IPS-18a (cell line): Measurements from ENCODE around the gene KRT13.

Experiments used
- H3K27ac ChIP-seq: one replicate; pipeline ENCODE4 v1.5.1; 2013; ENCODE audit warnings: low read length
- H3K27me3 ChIP-seq: one replicate; pipeline ENCODE4 v1.6.1; 2013; ENCODE audit warnings: mild to moderate bottlenecking, low read length; ENCODE audit not compliant: control insufficient read depth, insufficient read depth
- H3K36me3 ChIP-seq: one replicate; pipeline ENCODE4 v1.6.1; 2013; ENCODE audit warnings: low read depth, low read length; ENCODE audit not compliant: control insufficient read depth
- H3K4me1 ChIP-seq: one replicate; pipeline ENCODE4 v1.6.1; 2013; ENCODE audit warnings: low read depth, low read length; ENCODE audit not compliant: control insufficient read depth
- H3K4me3 ChIP-seq: one replicate; pipeline ENCODE4 v1.5.1; 2013; ENCODE audit warnings: low read length
- H3K9ac ChIP-seq: one replicate; pipeline ENCODE4 v1.6.1; 2013; ENCODE audit warnings: mild to moderate bottlenecking, low read length, moderate library complexity
- H3K9me3 ChIP-seq: one replicate; pipeline ENCODE4 v1.6.1; 2013; ENCODE audit warnings: low read depth, low read length; ENCODE audit not compliant: control insufficient read depth

The KRT13 gene

DNA sequence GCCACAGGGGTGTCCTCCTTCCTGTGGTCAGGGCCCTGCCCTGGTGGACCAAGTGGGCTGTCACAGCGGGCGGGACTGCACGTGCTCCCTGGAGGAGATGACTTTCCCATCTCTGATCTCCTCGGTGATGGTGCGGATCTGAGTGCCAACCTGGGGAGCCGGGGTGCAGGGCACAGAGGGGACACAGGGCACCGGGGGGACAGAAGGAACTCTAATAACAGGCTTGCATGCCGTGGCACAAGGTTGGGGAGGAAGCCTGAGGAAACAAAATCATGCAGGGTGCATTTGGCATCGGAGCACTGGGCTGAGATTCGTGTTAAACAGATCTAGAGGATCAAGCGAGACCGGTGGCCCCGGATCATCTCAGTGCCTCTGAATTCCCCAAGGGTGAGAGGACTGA lies 19.1 kb downstream of the KRT13 start:
- Histone ChIP-seq H3K4me3 (no peak overlapping the region), H3K4me1 (no peaks in the 10 kb centered on the region), H3K27me3 (no peaks in the 10 kb centered on the region), H3K36me3 (no peaks in the 10 kb centered on the region), H3K27ac (no peak overlapping the region), H3K9ac (no peak overlapping the region), H3K9me3 (no peaks in the 10 kb centered on the region)

DNA sequence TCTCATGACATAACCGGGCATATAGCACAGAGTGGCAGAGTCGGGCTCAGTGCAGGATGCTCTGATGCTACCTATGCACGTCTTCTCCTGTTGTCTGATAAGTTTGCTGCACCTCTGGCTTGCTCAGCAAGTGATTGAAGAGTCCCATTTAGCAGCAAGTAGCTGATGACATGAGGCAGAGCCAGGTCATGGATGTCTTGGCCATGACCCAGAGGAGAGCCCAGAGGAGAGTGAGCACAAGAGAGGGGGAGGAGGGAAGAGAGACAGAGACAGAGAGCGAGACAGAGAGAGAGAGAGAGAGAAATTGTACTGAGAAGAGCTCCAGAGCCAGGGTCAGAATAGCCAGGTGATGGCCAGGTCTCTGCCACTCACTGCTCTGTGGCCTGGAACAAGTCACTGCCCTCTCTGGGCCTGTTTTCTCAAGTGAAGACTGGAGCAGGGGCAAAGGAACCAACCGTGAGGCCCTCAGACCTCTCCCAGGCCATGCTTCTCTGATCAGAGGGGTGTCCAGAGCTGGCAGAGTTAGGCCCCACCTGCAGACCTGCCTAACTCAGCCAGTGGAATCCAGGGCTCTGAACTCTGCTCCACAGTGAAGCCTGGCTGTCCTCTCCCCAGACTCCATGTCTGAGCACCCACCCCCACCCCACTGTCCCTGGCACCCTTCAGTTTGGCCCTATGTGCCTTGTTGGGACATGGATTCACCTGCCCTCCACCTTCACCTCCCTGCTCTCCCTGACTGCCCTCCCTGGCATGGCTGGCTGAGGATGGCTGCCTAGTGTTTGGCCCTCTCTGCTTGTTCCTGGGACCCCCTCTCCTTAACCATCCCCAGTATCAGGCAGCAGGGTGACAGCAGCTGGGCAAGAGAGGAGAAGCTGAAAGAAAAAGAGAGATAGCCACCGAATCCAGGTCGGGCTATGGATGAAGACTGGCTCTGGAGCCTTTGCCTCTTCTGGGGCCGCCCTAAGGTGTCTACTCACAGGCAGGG lies 20.2 kb downstream of the KRT13 start:
- Histone ChIP-seq H3K9me3 (no peaks in the 10 kb centered on the region), H3K27ac (no peak overlapping the region), H3K27me3 (no peaks in the 10 kb centered on the region), H3K36me3 (no peaks in the 10 kb centered on the region), H3K9ac (no peak overlapping the region), H3K4me1 (no peaks in the 10 kb centered on the region), H3K4me3 (no peak overlapping the region)

DNA sequence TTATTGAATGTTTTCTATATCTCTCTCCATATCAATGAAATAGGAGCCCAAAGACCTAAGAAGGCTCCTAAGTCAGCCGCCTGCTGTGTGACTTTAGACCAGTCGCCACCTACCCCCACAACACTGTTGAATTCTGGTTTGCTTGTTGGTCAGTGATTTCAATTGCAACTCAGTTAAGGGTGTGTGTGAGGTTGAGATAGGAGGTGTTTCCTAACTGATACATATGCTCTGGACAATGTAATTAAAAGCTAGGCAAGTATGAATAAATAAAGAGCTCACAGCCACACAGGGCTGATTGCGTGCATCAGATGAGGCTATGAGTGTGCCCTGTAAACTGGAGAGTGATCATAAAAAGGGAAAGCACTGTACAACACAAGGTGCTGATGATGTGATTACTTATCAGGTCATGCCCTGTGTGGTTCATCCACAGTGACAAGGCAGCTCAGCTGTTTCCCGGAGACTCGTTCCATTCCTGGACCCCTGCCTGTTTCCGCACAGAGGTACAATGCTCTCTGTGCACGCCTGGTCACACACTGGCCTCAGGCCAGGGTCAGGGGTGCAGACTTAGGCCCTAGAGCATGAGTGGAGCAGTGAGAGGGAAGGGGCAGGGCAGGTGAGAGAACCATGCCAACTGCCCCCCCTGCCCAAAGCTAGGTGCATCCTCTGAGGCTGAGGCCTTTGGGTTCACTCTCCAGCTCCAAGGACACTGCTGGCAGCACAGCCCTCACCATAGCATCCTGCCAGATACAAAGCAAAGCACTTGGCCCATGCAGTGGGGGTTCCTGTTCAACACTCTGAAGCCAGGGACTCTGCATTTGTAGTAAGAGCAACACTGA lies 21.2 kb downstream of the KRT13 start:
- H3K9ac ChIP-seq: no peak overlapping the region
- no peaks in the 10 kb centered on the region for H3K9me3 ChIP-seq
- no peaks in the 10 kb centered on the region for H3K36me3 ChIP-seq
- H3K4me1 ChIP-seq: no peaks in the 10 kb centered on the region
- no peaks in the 10 kb centered on the region for H3K27me3 ChIP-seq
- no peak overlapping the region for H3K4me3 ChIP-seq
- no peak overlapping the region for H3K27ac ChIP-seq

DNA sequence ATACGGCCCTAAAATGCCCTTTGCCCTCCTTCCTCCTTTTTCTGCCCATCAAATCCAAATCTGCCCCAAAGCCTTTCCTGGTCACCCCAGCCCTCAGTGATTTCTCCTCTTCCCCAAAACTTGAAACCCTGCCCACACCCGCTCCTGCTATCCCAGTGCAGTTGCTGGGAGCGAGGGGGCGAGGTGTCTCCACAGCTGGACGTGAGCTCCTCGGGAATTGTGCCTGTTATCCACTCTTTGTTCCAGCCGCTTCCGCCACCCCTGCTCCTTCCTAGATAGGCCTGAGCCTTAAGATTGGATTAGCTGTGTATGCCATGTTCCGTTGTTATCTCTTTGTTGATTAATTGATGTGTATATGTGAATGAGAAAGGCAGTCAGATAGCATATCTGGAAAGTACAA lies 21.9 kb downstream of the KRT13 start:
- no peaks in the 10 kb centered on the region for H3K36me3 ChIP-seq
- no peak overlapping the region for H3K4me3 ChIP-seq
- H3K9ac ChIP-seq: no peak overlapping the region
- no peaks in the 10 kb centered on the region for H3K4me1 ChIP-seq
- no peaks in the 10 kb centered on the region for H3K27me3 ChIP-seq
- no peaks in the 10 kb centered on the region for H3K9me3 ChIP-seq
- H3K27ac ChIP-seq: no peak overlapping the region

DNA sequence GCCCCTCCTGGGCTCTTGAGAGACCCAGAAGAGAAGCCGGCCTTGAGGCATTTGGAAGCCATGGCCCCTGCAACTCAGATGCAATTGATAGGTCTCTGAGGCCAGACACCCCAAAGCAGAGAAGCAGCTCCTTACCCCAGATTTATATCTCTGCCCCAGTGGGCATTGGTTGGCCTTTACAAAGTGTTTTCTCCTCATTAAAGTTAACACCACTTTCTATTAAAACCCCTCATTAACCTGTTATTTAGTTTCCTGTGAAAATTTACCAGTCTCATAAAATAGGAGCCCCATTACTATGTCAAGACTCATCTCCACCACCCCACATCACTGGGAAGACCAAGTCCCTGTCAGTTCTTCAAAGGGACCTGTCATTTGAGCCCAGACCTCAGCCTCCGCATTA lies 24.4 kb downstream of the KRT13 start, which contains the start of gene KRT35:
KRT35 (minus strand) TSS at position 116 of the 400 bp plus-strand sequence; CDS start at position 62, 54 bp downstream.
- no peaks in the 10 kb centered on the region for H3K9me3 ChIP-seq
- H3K27ac ChIP-seq: no peak within 1 kb of the TSS
- no peak within 1 kb of the TSS for H3K9ac ChIP-seq
- H3K4me3 ChIP-seq: no peak within 1 kb of the TSS
- H3K4me1 ChIP-seq: no peaks in the 10 kb centered on the region
- H3K36me3 ChIP-seq: no peaks in the 10 kb centered on the region
- no peaks in the 10 kb centered on the region for H3K27me3 ChIP-seq

DNA sequence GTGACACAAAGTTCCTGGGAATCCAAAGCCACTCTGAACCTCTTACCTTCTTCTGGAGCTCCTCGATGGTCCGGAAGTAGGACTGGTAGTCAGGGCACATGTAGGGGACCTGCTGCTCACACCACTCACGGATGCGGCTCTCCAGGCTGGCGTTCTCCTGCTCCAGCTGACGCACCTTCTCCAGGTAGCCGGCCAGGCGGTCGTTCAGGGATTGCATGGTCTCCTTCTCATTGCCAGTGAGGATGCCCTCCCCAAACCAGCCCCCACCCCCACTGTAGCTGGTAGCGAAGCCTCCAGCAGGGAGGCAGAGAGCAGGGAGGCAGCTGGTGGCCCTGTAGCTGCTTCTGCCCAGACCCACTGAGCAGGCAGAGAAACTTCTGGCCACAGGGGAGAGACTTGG lies 24.8 kb downstream of the KRT13 start:
- H3K27me3 ChIP-seq: no peaks in the 10 kb centered on the region
- no peak overlapping the region for H3K9ac ChIP-seq
- H3K4me1 ChIP-seq: no peaks in the 10 kb centered on the region
- no peaks in the 10 kb centered on the region for H3K9me3 ChIP-seq
- no peak overlapping the region for H3K4me3 ChIP-seq
- H3K36me3 ChIP-seq: no peaks in the 10 kb centered on the region
- no peak overlapping the region for H3K27ac ChIP-seq

DNA sequence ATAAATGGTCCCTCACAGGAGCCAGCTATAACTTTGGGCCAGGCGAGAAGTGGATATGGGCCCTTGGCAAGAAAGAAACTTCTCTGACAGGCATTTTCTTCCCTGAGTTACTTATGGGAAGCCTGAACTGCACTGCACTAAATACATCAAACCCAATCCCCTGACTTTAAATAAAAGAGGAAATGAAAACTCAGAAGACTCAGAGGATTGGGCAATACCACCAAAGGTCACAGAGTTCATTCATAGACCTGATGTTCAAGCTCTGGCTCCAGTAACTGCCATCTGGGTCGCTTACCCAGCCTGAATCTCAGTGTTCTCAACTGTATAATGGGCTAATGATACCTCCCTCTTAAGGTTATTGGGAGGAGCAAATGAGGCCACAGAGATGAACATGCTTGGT lies 25.3 kb downstream of the KRT13 start:
- no peaks in the 10 kb centered on the region for H3K36me3 ChIP-seq
- H3K9ac ChIP-seq: no peak overlapping the region
- no peaks in the 10 kb centered on the region for H3K9me3 ChIP-seq
- no peak overlapping the region for H3K4me3 ChIP-seq
- no peaks in the 10 kb centered on the region for H3K4me1 ChIP-seq
- no peaks in the 10 kb centered on the region for H3K27me3 ChIP-seq
- no peak overlapping the region for H3K27ac ChIP-seq

DNA sequence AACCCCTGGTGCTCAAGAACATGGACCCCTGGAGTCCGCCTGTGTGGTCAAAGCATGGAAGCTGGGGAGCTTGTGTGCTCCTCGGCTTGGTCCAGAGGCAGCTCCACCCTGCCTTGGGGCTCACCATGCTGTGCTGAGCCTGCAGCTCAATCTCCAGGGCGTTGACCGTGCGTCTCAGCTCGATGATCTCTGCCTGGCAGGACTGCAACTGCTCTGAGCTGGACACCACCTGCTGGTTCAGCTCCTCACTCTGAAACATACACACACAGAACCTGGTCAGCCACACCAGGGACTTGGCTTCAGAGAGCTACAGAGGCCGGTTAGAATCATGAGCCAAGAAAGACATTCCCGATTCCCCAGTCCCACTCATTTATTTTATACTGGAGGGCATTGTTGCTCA lies 27.2 kb downstream of the KRT13 start:
- H3K9me3 ChIP-seq: no peaks in the 10 kb centered on the region
- H3K27ac ChIP-seq: no peak overlapping the region
- no peaks in the 10 kb centered on the region for H3K27me3 ChIP-seq
- no peaks in the 10 kb centered on the region for H3K36me3 ChIP-seq
- no peaks in the 10 kb centered on the region for H3K4me1 ChIP-seq
- no peak overlapping the region for H3K9ac ChIP-seq
- no peak overlapping the region for H3K4me3 ChIP-seq

DNA sequence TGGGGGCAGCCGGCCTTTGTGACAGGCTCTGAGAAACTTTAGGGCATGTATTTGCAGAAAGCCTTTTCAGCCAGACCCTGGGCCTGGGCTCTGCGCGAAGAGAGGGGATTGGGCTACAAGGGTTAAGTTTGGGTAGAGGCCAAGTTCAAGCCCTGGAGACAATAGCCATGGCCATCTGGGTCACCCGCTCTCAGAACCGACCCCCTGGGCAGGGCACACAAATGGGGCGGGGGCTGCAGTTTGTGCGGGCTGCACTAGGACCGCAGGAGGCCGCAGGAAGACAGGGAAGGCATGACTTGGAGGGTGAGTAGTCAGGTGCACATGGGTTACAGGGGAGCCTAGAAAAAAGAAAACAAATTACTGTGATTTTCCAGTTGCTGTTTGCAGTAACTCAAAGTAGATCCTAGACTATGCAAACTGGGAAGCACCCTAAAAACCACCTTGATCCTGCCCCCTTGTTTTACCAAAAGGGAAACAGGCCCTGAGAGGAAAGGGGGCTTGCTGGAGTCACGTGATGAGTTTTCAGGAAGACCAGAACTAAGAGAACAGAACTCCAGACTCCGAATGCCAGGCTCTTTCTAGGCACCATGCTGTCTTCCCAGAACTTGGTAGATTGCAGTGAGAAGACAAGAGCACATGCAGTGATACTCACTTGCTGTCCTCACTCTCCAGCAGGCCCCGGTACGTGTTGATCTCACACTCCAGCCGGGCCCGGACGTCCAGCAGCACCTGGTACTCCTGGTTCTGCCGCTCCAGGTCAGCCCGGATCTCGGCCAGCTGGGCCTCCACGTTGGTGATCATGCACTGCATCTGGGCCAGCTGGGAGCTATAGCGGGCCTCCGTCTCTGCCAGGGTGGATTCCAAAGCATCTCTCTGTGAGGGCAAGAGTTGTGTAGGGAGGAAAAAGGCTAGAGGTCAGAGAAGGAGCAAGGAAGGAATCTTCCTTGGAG lies 28.3 kb downstream of the KRT13 start:
- no peaks in the 10 kb centered on the region for H3K36me3 ChIP-seq
- no peaks in the 10 kb centered on the region for H3K4me1 ChIP-seq
- H3K4me3 ChIP-seq: no peak overlapping the region
- no peaks in the 10 kb centered on the region for H3K9me3 ChIP-seq
- H3K9ac ChIP-seq: no peak overlapping the region
- no peaks in the 10 kb centered on the region for H3K27me3 ChIP-seq
- no peak overlapping the region for H3K27ac ChIP-seq

DNA sequence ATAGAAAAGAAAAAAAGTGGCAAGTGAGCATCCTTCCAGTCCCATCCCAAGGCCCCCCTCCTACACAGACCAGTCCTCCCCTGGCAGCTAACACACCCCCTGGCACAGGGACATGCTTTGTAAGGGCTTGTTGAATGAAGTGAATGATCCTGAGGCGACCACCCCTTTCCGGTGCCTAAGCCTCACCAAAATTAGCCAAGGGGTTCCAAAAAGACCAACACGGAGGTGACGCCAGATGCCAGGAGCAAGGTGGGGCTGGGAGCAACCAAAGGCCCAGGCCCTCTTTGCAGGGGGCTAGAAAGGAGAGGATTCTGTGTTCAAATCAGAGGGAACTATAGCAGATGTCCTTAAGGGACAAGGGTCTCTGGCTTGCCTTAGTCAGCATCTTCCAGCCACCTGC lies 30.0 kb downstream of the KRT13 start:
- H3K9me3 ChIP-seq: no peaks in the 10 kb centered on the region
- H3K9ac ChIP-seq: no peak overlapping the region
- H3K4me1 ChIP-seq: no peaks in the 10 kb centered on the region
- no peak overlapping the region for H3K4me3 ChIP-seq
- no peaks in the 10 kb centered on the region for H3K36me3 ChIP-seq
- H3K27ac ChIP-seq: no peak overlapping the region
- H3K27me3 ChIP-seq: no peaks in the 10 kb centered on the region

DNA sequence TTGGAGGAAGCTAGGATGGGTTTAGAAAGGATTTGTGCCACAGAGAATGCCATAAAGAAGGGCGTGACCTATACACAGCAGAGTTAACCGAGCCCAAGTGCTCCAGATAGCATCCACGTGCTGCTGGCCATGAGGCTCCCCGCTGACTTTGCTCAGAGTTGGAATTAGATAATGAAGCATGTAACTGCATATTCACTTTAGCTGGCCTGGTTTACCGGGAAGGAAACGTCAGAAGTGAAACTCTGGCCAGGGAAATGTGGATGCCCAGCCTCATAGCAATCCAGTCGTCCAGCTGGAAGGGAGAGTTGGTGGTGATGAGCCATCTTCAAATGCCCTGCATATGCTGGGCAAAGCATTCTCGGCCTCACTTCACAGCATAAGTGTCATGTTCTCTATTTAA lies 30.5 kb downstream of the KRT13 start:
- H3K4me3 ChIP-seq: no peak overlapping the region
- H3K36me3 ChIP-seq: no peaks in the 10 kb centered on the region
- no peaks in the 10 kb centered on the region for H3K9me3 ChIP-seq
- H3K9ac ChIP-seq: no peak overlapping the region
- H3K27ac ChIP-seq: no peak overlapping the region
- H3K4me1 ChIP-seq: no peaks in the 10 kb centered on the region
- H3K27me3 ChIP-seq: no peaks in the 10 kb centered on the region
